IPS-15b (cell line): ENCODE measurements around the gene FAR2.
"Not testable (repeated sequence)": the region's sequence is repeated elsewhere in the genome, so short reads cannot be mapped to it uniquely, and the experiment has no call there.

Source experiments
- H3K27me3 ChIP-seq: one replicate; pipeline ENCODE4 v1.6.1; 2013; ENCODE audit warnings: low read length; ENCODE audit not compliant: control insufficient read depth, insufficient read depth
- H3K36me3 ChIP-seq: one replicate; pipeline ENCODE4 v1.6.1; 2013; ENCODE audit warnings: low read length; ENCODE audit not compliant: control insufficient read depth, insufficient read depth
- H3K4me1 ChIP-seq: one replicate; pipeline ENCODE4 v1.6.1; 2013; ENCODE audit warnings: mild to moderate bottlenecking, low read length; ENCODE audit not compliant: control insufficient read depth, insufficient read depth
- H3K4me3 ChIP-seq: one replicate; pipeline ENCODE4 v1.5.1; 2013; ENCODE audit warnings: low read depth, low read length
- H3K9ac ChIP-seq: one replicate; pipeline ENCODE4 v1.6.1; 2013; ENCODE audit warnings: low read depth, mild to moderate bottlenecking, low read length
- H3K9me3 ChIP-seq: one replicate; pipeline ENCODE4 v1.6.1; 2013; ENCODE audit warnings: mild to moderate bottlenecking, low read length; ENCODE audit not compliant: control insufficient read depth, insufficient read depth

Gene FAR2

GRCh38 chr12:29148911-29149690, at the start of gene FAR2:
Gene FAR2 (plus strand): TSS chr12:29149278. CDS start chr12:29270450, 121,172 bp downstream.
- H3K9ac ChIP-seq, result peak within 1 kb of the TSS; percentile 86
- peak within 1 kb of the TSS; percentile 86 for H3K4me3 ChIP-seq
- peaks cover 14% of the 10 kb centered on the region for H3K4me1 ChIP-seq
- no peaks in the 10 kb centered on the region for H3K36me3 ChIP-seq
- peaks cover 4% of the 10 kb centered on the region for H3K27me3 ChIP-seq
- no peaks in the 10 kb centered on the region for H3K9me3 ChIP-seq

GRCh38 chr12:29102741-29103140, 46.3 kb upstream of the FAR2 start:
- Histone ChIP-seq H3K9me3 (no peaks in the 10 kb centered on the region), H3K27me3 (no peaks in the 10 kb centered on the region), H3K9ac (no peak overlapping the region), H3K4me3 (no peak overlapping the region), H3K36me3 (no peaks in the 10 kb centered on the region), H3K4me1 (no peaks in the 10 kb centered on the region)

DNA sequence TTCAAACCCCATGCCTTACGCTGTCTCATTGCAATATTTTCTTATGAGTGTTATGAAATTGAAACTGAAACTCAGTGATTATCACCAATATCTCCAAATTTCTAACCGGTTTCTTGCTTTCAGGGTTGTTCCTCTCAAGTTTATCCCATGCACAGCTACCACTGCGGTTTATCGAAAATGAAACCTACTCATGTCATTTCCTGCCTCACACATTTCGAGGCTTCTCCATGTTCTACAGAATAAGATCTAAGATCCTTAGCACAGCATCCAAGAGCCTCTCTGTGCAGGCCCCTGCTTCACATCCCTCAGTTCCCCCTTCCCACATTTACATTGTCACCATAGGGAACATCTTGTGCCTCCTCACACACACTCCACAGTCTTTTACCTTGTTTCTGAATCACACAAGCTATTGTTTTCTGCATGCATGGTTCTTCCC, 45.5 kb upstream of the FAR2 start:
- no peaks in the 10 kb centered on the region for H3K27me3 ChIP-seq
- H3K4me1 ChIP-seq, result no peaks in the 10 kb centered on the region
- H3K9me3 ChIP-seq, result no peaks in the 10 kb centered on the region
- no peaks in the 10 kb centered on the region for H3K36me3 ChIP-seq
- H3K4me3 ChIP-seq, result no peak overlapping the region
- H3K9ac ChIP-seq, result no peak overlapping the region

- Histone ChIP-seq H3K36me3 (no peaks in the 10 kb centered on the region), H3K9me3 (no peaks in the 10 kb centered on the region), H3K9ac (no peak overlapping the region), H3K4me3 (no peak overlapping the region), H3K27me3 (no peaks in the 10 kb centered on the region), H3K4me1 (no peaks in the 10 kb centered on the region)
Measured at GRCh38 chr12:29104516-29104915, 44.6 kb upstream of the FAR2 start.

DNA sequence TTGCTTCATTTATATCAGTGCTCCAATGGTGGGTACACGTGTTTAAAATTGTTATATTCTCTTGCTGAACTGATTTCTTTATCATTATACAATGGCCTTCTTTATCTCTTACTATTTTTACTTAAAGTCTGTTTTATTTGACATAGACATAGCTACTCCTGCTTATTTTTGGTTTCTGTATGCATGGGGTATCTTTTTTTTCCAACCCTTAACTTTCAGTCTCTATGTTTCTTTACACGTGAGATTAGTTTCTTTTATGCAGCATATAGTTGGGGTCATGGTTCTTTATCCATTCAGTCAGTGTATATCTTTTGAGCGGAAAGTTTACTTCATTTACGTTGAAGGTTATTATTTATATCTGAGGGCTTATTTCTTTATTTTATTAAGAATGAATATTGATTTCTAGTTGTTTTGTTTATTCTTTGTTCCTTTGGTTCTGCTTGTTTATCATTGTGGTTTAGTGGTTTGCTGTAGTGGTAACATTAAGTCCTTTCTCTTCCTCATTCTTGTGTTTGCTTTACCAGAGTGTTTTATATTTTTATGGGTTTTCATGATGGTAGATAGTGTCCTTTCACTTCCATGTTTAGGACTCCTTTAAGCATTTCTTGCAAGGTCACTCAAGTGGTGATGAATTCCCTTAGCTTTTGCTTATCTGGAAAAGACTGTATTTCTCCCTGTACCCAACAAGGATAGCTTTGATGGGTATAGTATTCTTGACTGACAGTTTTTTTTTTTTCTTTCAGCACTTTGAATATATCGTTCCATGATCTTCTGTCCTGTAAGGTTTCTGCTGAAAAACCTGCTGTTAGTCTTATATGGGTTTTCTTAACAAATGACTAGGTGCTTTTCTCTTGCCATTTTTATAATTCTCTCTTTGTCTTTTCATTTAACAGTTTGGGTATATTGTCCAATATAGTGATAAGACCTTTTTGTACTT, 38.3 kb upstream of the FAR2 start:
- Histone ChIP-seq H3K4me1 (no peaks in the 10 kb centered on the region), H3K27me3 (no peaks in the 10 kb centered on the region), H3K9me3 (no peaks in the 10 kb centered on the region), H3K9ac (no peak overlapping the region), H3K4me3 (no peak overlapping the region), H3K36me3 (no peaks in the 10 kb centered on the region)

GRCh38 chr12:29113101-29113500, 36.0 kb upstream of the FAR2 start:
- H3K4me3 ChIP-seq, result no peak overlapping the region

GRCh38 chr12:29116414-29116813, 32.7 kb upstream of the FAR2 start:
- Histone ChIP-seq H3K4me3 (no peak overlapping the region), H3K36me3 (no peaks in the 10 kb centered on the region), H3K9ac (no peak overlapping the region), H3K4me1 (no peaks in the 10 kb centered on the region), H3K9me3 (no peaks in the 10 kb centered on the region), H3K27me3 (no peaks in the 10 kb centered on the region)

More at GRCh38 chr12:29113101-29113500, 36.0 kb upstream of the FAR2 start:
- Histone ChIP-seq H3K36me3 (no peaks in the 10 kb centered on the region), H3K9ac (no peak overlapping the region), H3K27me3 (no peaks in the 10 kb centered on the region), H3K4me1 (no peaks in the 10 kb centered on the region), H3K9me3 (no peaks in the 10 kb centered on the region)

GRCh38 chr12:29131539-29131938, 17.5 kb upstream of the FAR2 start:
- no peaks in the 10 kb centered on the region for H3K9me3 ChIP-seq
- no peaks in the 10 kb centered on the region for H3K27me3 ChIP-seq
- no peak overlapping the region for H3K4me3 ChIP-seq
- H3K4me1 ChIP-seq, result no peaks in the 10 kb centered on the region
- H3K9ac ChIP-seq, result no peak overlapping the region
- H3K36me3 ChIP-seq, result no peaks in the 10 kb centered on the region

- H3K9ac ChIP-seq, result no peak overlapping the region
- no peak overlapping the region for H3K4me3 ChIP-seq
- H3K36me3 ChIP-seq, result no peaks in the 10 kb centered on the region
- no peaks in the 10 kb centered on the region for H3K9me3 ChIP-seq
- no peaks in the 10 kb centered on the region for H3K4me1 ChIP-seq
- H3K27me3 ChIP-seq, result no peaks in the 10 kb centered on the region
Measured at GRCh38 chr12:29132316-29132715, 16.8 kb upstream of the FAR2 start.

- Histone ChIP-seq H3K36me3 (no peaks in the 10 kb centered on the region), H3K4me1 (no peaks in the 10 kb centered on the region), H3K27me3 (no peaks in the 10 kb centered on the region), H3K9me3 (no peaks in the 10 kb centered on the region), H3K4me3 (no peak overlapping the region), H3K9ac (no peak overlapping the region)
Measured at GRCh38 chr12:29133181-29133580, 15.9 kb upstream of the FAR2 start.

- Histone ChIP-seq H3K9ac (no peak overlapping the region), H3K4me1 (no peaks in the 10 kb centered on the region), H3K36me3 (no peaks in the 10 kb centered on the region), H3K9me3 (no peaks in the 10 kb centered on the region), H3K27me3 (no peaks in the 10 kb centered on the region), H3K4me3 (no peak overlapping the region)
Measured at GRCh38 chr12:29133680-29134079, 15.4 kb upstream of the FAR2 start.

GRCh38 chr12:29138256-29138655, 10.8 kb upstream of the FAR2 start:
- not testable (repeated sequence) for H3K36me3 ChIP-seq, H3K4me1 ChIP-seq, H3K27me3 ChIP-seq, H3K9me3 ChIP-seq, H3K4me3 ChIP-seq, H3K9ac ChIP-seq
